ENCODE data around the gene TMPRSS11E.
A peak's percentile ranks its signal among the peaks of the same experiment; 100 is the strongest.
"Not testable (repeated sequence)": the region's sequence is repeated elsewhere in the genome, so short reads cannot be mapped to it uniquely, and the experiment has no call there.

TMPRSS11E gene

GRCh38 chr4:68461790-68462189 lies 14.5 kb downstream of the TMPRSS11E start:
- no peak for DNase-seq (ENCODE audit: low read depth in 2 of 2)

GRCh38 chr4:68462691-68463090 lies 15.4 kb downstream of the TMPRSS11E start:
- DNase-seq (ENCODE audit: low read depth in 2 of 2) = no peak

GRCh38 chr4:68463796-68464195 lies 16.5 kb downstream of the TMPRSS11E start:
- no peak for DNase-seq (ENCODE audit: low read depth in 2 of 2)

GRCh38 chr4:68465058-68465457 lies 17.8 kb downstream of the TMPRSS11E start:
- no peak for DNase-seq (ENCODE audit: low read depth in 2 of 2)

GRCh38 chr4:68466185-68466584 lies 18.9 kb downstream of the TMPRSS11E start:
- no peak for DNase-seq (ENCODE audit: low read depth in 2 of 2)

GRCh38 chr4:68466751-68467150 lies 19.5 kb downstream of the TMPRSS11E start:
- DNase-seq (ENCODE audit: low read depth in 2 of 2) = no peak

- no peak for DNase-seq (ENCODE audit: low read depth in 2 of 2)
Measured at GRCh38 chr4:68469482-68469881, 22.2 kb downstream of the TMPRSS11E start.

- no peak for DNase-seq (ENCODE audit: low read depth in 2 of 2)
Measured at GRCh38 chr4:68476191-68476590, 28.9 kb downstream of the TMPRSS11E start.

GRCh38 chr4:68489338-68489737 lies 42.1 kb downstream of the TMPRSS11E start:
- DNase-seq (ENCODE audit: low read depth in 2 of 2) = no peak

GRCh38 chr4:68490826-68491457 lies 43.7 kb downstream of the TMPRSS11E start:
- DNase-seq (ENCODE audit: low read depth in 2 of 2) = no peak

- DNase-seq (ENCODE audit: low read depth in 2 of 2) = no peak
Measured at GRCh38 chr4:68494688-68495087, 47.4 kb downstream of the TMPRSS11E start.

GRCh38 chr4:68498413-68499007 lies 51.2 kb downstream of the TMPRSS11E start:
- DNase-seq (ENCODE audit: low read depth in 2 of 2) = peak; percentile 34 to 51

- DNase-seq (ENCODE audit: low read depth in 2 of 2) = no peak
Measured at GRCh38 chr4:68499021-68499420, 51.8 kb downstream of the TMPRSS11E start.

GRCh38 chr4:68503462-68503861 lies 56.2 kb downstream of the TMPRSS11E start:
- DNase-seq (ENCODE audit: low read depth in 2 of 2) = not testable (repeated sequence)

GRCh38 chr4:68504836-68505235 lies 57.6 kb downstream of the TMPRSS11E start:
- DNase-seq (ENCODE audit: low read depth in 2 of 2) = not testable (repeated sequence)

GRCh38 chr4:68505452-68505851 lies 58.2 kb downstream of the TMPRSS11E start:
- not testable (repeated sequence) for DNase-seq (ENCODE audit: low read depth in 2 of 2)

- DNase-seq (ENCODE audit: low read depth in 2 of 2) = no peak
Measured at GRCh38 chr4:68518889-68519288, 71.6 kb downstream of the TMPRSS11E start.

GRCh38 chr4:68520985-68521384 lies 73.7 kb downstream of the TMPRSS11E start:
- DNase-seq (ENCODE audit: low read depth in 2 of 2) = no peak

GRCh38 chr4:68522232-68522631 lies 75.0 kb downstream of the TMPRSS11E start:
- DNase-seq (ENCODE audit: low read depth in 2 of 2) = not testable (repeated sequence)

- no peak for DNase-seq (ENCODE audit: low read depth in 2 of 2)
Measured at GRCh38 chr4:68535974-68536373, 88.7 kb downstream of the TMPRSS11E start.

- DNase-seq (ENCODE audit: low read depth in 2 of 2) = no peak
Measured at GRCh38 chr4:68536375-68536774, 89.1 kb downstream of the TMPRSS11E start.

GRCh38 chr4:68542742-68543141 lies 95.5 kb downstream of the TMPRSS11E start:
- not testable (repeated sequence) for DNase-seq (ENCODE audit: low read depth in 2 of 2)

Measured in stimulated activated CD4-positive, alpha-beta T cell treated with anti-CD3 and anti-CD28 coated beads, Interleukin-4, amount 100 ng/mL, for 48 hours (primary cell).